CD4-positive, alpha-beta T cell treated with Interleukin-21 for 1 hour (primary cell): ENCODE measurements around the gene SERGEF.
"Not testable (repeated sequence)": the region's sequence is repeated elsewhere in the genome, so short reads cannot be mapped to it uniquely, and the experiment has no call there.

Source experiments
- DNase-seq: peaks from one replicate; pipeline ENCODE4 v3.0.0-alpha.2; 2020

The SERGEF gene

GRCh38 chr11:18000128-18000527, 12.7 kb downstream of the SERGEF start:
- not testable (repeated sequence) for DNase-seq

GRCh38 chr11:17992916-17993315, 19.9 kb downstream of the SERGEF start:
- no peak for DNase-seq

GRCh38 chr11:17991783-17992433, 20.9 kb downstream of the SERGEF start:
- DNase-seq, result peak; percentile 63

GRCh38 chr11:17989306-17989705, 23.5 kb downstream of the SERGEF start:
- DNase-seq, result no peak

GRCh38 chr11:17988465-17988864, 24.4 kb downstream of the SERGEF start:
- DNase-seq, result no peak

- DNase-seq, result no peak
These were observed 25.0 kb downstream of the SERGEF start for GRCh38 chr11:17987826-17988225.

- DNase-seq, result no peak
These were observed 26.1 kb downstream of the SERGEF start for GRCh38 chr11:17986711-17987220.

GRCh38 chr11:17986007-17986710, 26.7 kb downstream of the SERGEF start:
- DNase-seq, result no peak

GRCh38 chr11:17985517-17985916, 27.3 kb downstream of the SERGEF start:
- DNase-seq, result no peak

- DNase-seq, result no peak
These were observed 29.3 kb downstream of the SERGEF start for GRCh38 chr11:17983569-17983968.

- DNase-seq, result peak; percentile 45
These were observed 33.0 kb downstream of the SERGEF start for GRCh38 chr11:17979770-17980371.

GRCh38 chr11:17978553-17979287, 34.1 kb downstream of the SERGEF start:
- DNase-seq, result no peak

- DNase-seq, result no peak
These were observed 36.2 kb downstream of the SERGEF start for GRCh38 chr11:17976651-17977050.

GRCh38 chr11:17974246-17974645, 38.6 kb downstream of the SERGEF start:
- no peak for DNase-seq

- DNase-seq, result no peak
These were observed 39.9 kb downstream of the SERGEF start for GRCh38 chr11:17972987-17973386.

GRCh38 chr11:17968206-17968605, 44.6 kb downstream of the SERGEF start:
- no peak for DNase-seq

- DNase-seq, result no peak
These were observed 45.2 kb downstream of the SERGEF start for GRCh38 chr11:17967661-17968060.

GRCh38 chr11:17960091-17960490, 52.8 kb downstream of the SERGEF start:
- DNase-seq, result no peak

GRCh38 chr11:17958446-17958845, 54.4 kb downstream of the SERGEF start:
- DNase-seq, result no peak

GRCh38 chr11:17954395-17955252, 58.2 kb downstream of the SERGEF start:
- DNase-seq, result no peak

- no peak for DNase-seq
These were observed 60.4 kb downstream of the SERGEF start for GRCh38 chr11:17952487-17952886.

- no peak for DNase-seq
These were observed 61.0 kb downstream of the SERGEF start for GRCh38 chr11:17951685-17952388.
